Nephron progenitor cell (in vitro differentiated cells): ENCODE data around the gene BICRAL.

ENCODE experiments used
- DNase-seq: peaks from one replicate; pipeline ENCODE4 v3.0.0; 2021
- H3K27ac Mint-ChIP-seq: 2 replicates; pipeline ENCODE4 v1.8.0; 2021; ENCODE audit warnings: mild to moderate bottlenecking, moderate library complexity, mixed read lengths
- H3K27me3 Mint-ChIP-seq: 2 replicates; pipeline ENCODE4 v1.8.0; 2021; ENCODE audit warnings: mild to moderate bottlenecking, low read depth, mixed read lengths; ENCODE audit not compliant: poor library complexity
- H3K36me3 Mint-ChIP-seq: 2 replicates; pipeline ENCODE4 v1.8.0; 2021; ENCODE audit warnings: low read depth, mixed read lengths
- H3K4me1 Mint-ChIP-seq: 2 replicates; pipeline ENCODE4 v1.8.0; 2021; ENCODE audit warnings: mixed read lengths
- H3K4me3 Mint-ChIP-seq: 2 replicates; pipeline ENCODE4 v1.8.0; 2021; ENCODE audit warnings: mild to moderate bottlenecking, moderate library complexity, mixed read lengths
- H3K9me3 Mint-ChIP-seq: 2 replicates; pipeline ENCODE4 v1.8.0; 2021; ENCODE audit warnings: mild to moderate bottlenecking, moderate library complexity, mixed read lengths
- CTCF ChIP-seq: fragments of 200-600 bp; sonication (generic); IDR thresholded peaks from 2 replicates; pipeline ENCODE4 v1.5.0; 2021; ENCODE audit warnings: antibody characterized with exemption

The BICRAL gene

GRCh38 chr6:42762426-42762859 lies 19.4 kb upstream of the BICRAL start:
- peaks cover 21% of the 10 kb centered on the region for H3K4me1 Mint-ChIP-seq

GRCh38 chr6:42762950-42763349 lies 18.9 kb upstream of the BICRAL start:
- Mint-ChIP-seq H3K36me3 (peaks cover 13% of the 10 kb centered on the region), H3K27me3 (peaks cover 8% of the 10 kb centered on the region), H3K9me3 (no peaks in the 10 kb centered on the region), H3K27ac (no peak overlapping the region), H3K4me3 (no peak overlapping the region), H3K4me1 (peaks cover 19% of the 10 kb centered on the region)
- TF ChIP-seq CTCF: no peak
- DNase-seq: no peak

More at GRCh38 chr6:42762426-42762859, 19.4 kb upstream of the BICRAL start:
- Mint-ChIP-seq H3K9me3 (no peaks in the 10 kb centered on the region), H3K27me3 (peaks cover 6% of the 10 kb centered on the region), H3K4me3 (no peak overlapping the region), H3K36me3 (peaks cover 13% of the 10 kb centered on the region), H3K27ac (no peak overlapping the region)
- no peak for TF ChIP-seq CTCF
- no peak for DNase-seq

GRCh38 chr6:42764911-42765648 lies 16.8 kb upstream of the BICRAL start:
- DNase-seq: no peak
- Mint-ChIP-seq H3K4me1 (peaks cover 24% of the 10 kb centered on the region), H3K27ac (no peak overlapping the region), H3K9me3 (no peaks in the 10 kb centered on the region), H3K27me3 (peaks cover 6% of the 10 kb centered on the region), H3K4me3 (no peak overlapping the region), H3K36me3 (peaks cover 13% of the 10 kb centered on the region)
- no peak for TF ChIP-seq CTCF

- H3K27me3 Mint-ChIP-seq: peaks cover 12% of the 10 kb centered on the region
- peaks cover 13% of the 10 kb centered on the region for H3K36me3 Mint-ChIP-seq
- H3K4me3 Mint-ChIP-seq: no peak overlapping the region
- DNase-seq: no peak
- peak overlapping the region; percentile 28 for H3K27ac Mint-ChIP-seq
- TF ChIP-seq CTCF: no peak
- peaks cover 31% of the 10 kb centered on the region for H3K4me1 Mint-ChIP-seq
- no peaks in the 10 kb centered on the region for H3K9me3 Mint-ChIP-seq
Observed at GRCh38 chr6:42766163-42766670, 15.6 kb upstream of the BICRAL start.

- Mint-ChIP-seq H3K9me3 (no peaks in the 10 kb centered on the region), H3K4me1 (peaks cover 40% of the 10 kb centered on the region), H3K27me3 (peaks cover 27% of the 10 kb centered on the region), H3K36me3 (peaks cover 8% of the 10 kb centered on the region), H3K4me3 (no peak overlapping the region), H3K27ac (peak overlapping the region; percentile 52)
- DNase-seq: no peak
- no peak for TF ChIP-seq CTCF
Observed at GRCh38 chr6:42769051-42769450, 12.8 kb upstream of the BICRAL start.

GRCh38 chr6:42769836-42770235 lies 12.0 kb upstream of the BICRAL start:
- Mint-ChIP-seq H3K27ac (no peak overlapping the region), H3K27me3 (peaks cover 31% of the 10 kb centered on the region), H3K4me1 (peaks cover 39% of the 10 kb centered on the region), H3K4me3 (no peak overlapping the region), H3K9me3 (no peaks in the 10 kb centered on the region), H3K36me3 (peaks cover 8% of the 10 kb centered on the region)
- no peak for DNase-seq
- TF ChIP-seq CTCF: no peak
